Uterus (tissue), 4 donors: ENCODE data around the gene TMEM170A. TPM values are rescaled to one million over a fixed set of nuclear protein-coding genes. Genes with fewer than 3 reads are reported as not detected.
A peak's percentile ranks its signal among the peaks of the same experiment; 100 is the strongest.

ENCODE experiments used
- DNase-seq, 2 donors: peaks; one replicate each; pipeline ENCODE4 v3.0.0-alpha.2; 2019 to 2020
- H3K27ac ChIP-seq, 2 donors: fragments of 200-600 bp; sonication (generic); 1 replicate in 1 of 2; 2 replicates in 1 of 2; pipeline ENCODE4 v1.5.1; 2016 to 2018
- H3K27me3 ChIP-seq, 2 donors: fragments of 200-600 bp; sonication (generic); one replicate each; pipeline ENCODE4 v1.5.1; 2018 to 2019; ENCODE audit warnings: control low read depth in 1 of 2
- H3K36me3 ChIP-seq, 2 donors: fragments of 200-600 bp; sonication (generic); one replicate each; pipeline ENCODE4 v1.5.1; 2019; ENCODE audit warnings: control low read depth in 1 of 2
- H3K4me1 ChIP-seq, 2 donors: fragments of 200-600 bp; sonication (generic); one replicate each; pipeline ENCODE4 v1.5.1; 2018 to 2019; ENCODE audit warnings: control low read depth in 1 of 2
- H3K4me3 ChIP-seq, 2 donors: fragments of 200-600 bp; sonication (generic); 1 replicate in 1 of 2; 2 replicates in 1 of 2; pipeline ENCODE4 v1.5.1; 2018 to 2019; ENCODE audit warnings: mild to moderate bottlenecking in 1 of 2
- H3K9me3 ChIP-seq, 2 donors: fragments of 200-600 bp; sonication (generic); one replicate each; pipeline ENCODE4 v1.5.1; 2019; ENCODE audit warnings: control low read depth in 1 of 2
- POLR2A ChIP-seq, 2 donors: fragments of 450-650 bp; IDR thresholded peaks; one replicate each; pipeline ENCODE4 v1.6.1; 2016; ENCODE audit warnings: antibody characterized with exemption in 2 of 2, mild to moderate bottlenecking in 1 of 2, moderate library complexity in 1 of 2
- intact Hi-C: fragments of 100-400 bp; cut with DNase I; formaldehyde crosslinking; loops from one replicate; pipeline ENCODE4 v1.15.1; 2023; ENCODE audit warnings: low total_unique reads
- total RNA-seq, 4 donors: library from RNA; depleted of rRNA in 3 of 4; stranded (reverse); fragments of >200 nt in 3 of 4; gene quantifications; one replicate each; pipeline versions ENCODE4 v1.1.0 to v1.2.4, GENCODE V29; 2014 to 2023
- TF ChIP-seq, protein P1 (sequence below), 4 experiments: fragments of 200-600 bp in 2 of 4; fragments of 450-650 bp in 2 of 4; sonication (generic) in 2 of 4; IDR thresholded peaks; one replicate each; pipeline ENCODE4 v1.5.1; 2016 to 2019; ENCODE audit warnings: antibody characterized with exemption in 4 of 4, mild to moderate bottlenecking in 2 of 4, moderate library complexity in 1 of 4
- donor health status: DM: yes; HTN: yes; CAD: no.

The TMEM170A gene
- total RNA-seq, 4 donors from 2014 or later: 10.0 to 69.5 (median 21.4) TPM

DNA sequence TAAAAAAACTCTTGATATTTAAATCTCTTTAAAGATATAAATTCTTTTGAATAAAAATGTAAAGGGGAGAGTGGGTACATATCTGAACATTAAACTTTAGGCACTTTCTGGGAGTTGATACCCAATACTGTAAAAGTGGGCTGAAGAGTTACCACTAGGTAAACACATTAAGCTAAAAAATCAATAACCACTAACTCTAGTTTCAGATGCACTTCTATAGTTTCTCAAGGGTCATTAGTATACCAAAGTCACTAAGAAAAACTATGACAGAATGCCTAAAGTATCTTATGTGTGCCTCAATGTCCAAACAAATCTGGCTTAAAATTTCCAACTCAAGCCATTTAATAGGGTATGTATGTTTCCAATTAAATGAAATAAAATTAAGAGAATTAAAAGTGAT lies 18.1 kb downstream of the TMEM170A start:
- Histone ChIP-seq H3K4me1 (no peaks in the 10 kb centered on the region), H3K27ac (peak overlapping the region in 1 of 2 donors; percentile 50), H3K4me3 (no peak overlapping the region), H3K36me3 (no peaks in the 10 kb centered on the region), H3K27me3 (no peaks in the 10 kb centered on the region), H3K9me3 (no peaks in the 10 kb centered on the region)
- DNase-seq: no peak
- intact Hi-C loops: no loop called here
- TF ChIP-seq, protein P1, sequence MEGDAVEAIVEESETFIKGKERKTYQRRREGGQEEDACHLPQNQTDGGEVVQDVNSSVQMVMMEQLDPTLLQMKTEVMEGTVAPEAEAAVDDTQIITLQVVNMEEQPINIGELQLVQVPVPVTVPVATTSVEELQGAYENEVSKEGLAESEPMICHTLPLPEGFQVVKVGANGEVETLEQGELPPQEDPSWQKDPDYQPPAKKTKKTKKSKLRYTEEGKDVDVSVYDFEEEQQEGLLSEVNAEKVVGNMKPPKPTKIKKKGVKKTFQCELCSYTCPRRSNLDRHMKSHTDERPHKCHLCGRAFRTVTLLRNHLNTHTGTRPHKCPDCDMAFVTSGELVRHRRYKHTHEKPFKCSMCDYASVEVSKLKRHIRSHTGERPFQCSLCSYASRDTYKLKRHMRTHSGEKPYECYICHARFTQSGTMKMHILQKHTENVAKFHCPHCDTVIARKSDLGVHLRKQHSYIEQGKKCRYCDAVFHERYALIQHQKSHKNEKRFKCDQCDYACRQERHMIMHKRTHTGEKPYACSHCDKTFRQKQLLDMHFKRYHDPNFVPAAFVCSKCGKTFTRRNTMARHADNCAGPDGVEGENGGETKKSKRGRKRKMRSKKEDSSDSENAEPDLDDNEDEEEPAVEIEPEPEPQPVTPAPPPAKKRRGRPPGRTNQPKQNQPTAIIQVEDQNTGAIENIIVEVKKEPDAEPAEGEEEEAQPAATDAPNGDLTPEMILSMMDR (IDR thresholded peaks at IDR 0.05): no peak
- TF ChIP-seq POLR2A (IDR thresholded peaks at IDR 0.05): no peak

DNA sequence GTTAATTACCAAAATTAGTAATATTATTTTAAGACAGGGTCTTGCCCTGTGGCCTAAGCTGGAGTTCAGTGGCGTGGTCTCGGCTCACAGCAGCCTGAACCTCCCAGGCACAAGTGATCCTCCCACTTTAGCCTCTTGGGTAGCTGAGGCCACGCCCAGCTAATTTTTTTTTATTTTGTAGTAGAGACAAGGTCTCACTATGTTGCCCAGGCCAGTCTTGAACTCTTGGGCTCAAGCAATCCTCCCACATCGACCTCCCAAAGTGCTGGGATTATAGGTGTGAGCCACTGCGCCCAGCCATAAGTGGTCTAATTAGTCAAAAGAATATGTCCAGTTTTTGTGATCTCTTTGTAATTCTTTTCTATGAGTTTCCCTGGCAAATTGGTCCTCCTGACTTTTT lies 19.2 kb downstream of the TMEM170A start:
- no peak for DNase-seq
- Histone ChIP-seq H3K4me3 (no peak overlapping the region), H3K27ac (peak overlapping the region; percentile 50), H3K9me3 (no peaks in the 10 kb centered on the region), H3K36me3 (no peaks in the 10 kb centered on the region), H3K4me1 (no peaks in the 10 kb centered on the region), H3K27me3 (no peaks in the 10 kb centered on the region)
- TF ChIP-seq, protein P1 (IDR thresholded peaks at IDR 0.05): no peak
- TF ChIP-seq POLR2A (IDR thresholded peaks at IDR 0.05): no peak
- intact Hi-C loops: no loop called here

DNA sequence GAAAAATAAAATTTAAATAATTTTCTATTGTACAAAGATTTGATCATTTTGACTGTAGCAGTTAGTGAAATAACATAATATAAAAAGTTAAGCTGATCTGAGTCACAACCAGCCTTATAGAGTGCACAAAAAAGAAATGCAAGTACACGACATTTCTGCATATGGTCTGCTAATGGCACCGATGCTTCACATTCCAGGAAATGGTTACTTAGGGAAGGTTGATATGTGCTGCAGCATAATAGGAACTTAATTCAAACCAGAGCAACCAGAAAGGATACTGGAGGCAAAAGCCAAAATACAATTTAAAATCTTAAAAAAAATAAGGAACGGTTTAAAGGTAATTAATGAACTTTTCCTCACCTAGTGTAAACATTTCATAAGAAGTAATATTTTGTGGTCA lies 21.2 kb downstream of the TMEM170A start:
- DNase-seq: no peak
- Histone ChIP-seq H3K4me1 (no peaks in the 10 kb centered on the region), H3K27ac (peak overlapping the region in 1 of 2 donors; percentile 50), H3K36me3 (no peaks in the 10 kb centered on the region), H3K4me3 (no peak overlapping the region), H3K9me3 (no peaks in the 10 kb centered on the region), H3K27me3 (no peaks in the 10 kb centered on the region)
- TF ChIP-seq, protein P1 (IDR thresholded peaks at IDR 0.05): no peak
- no peak for TF ChIP-seq POLR2A (IDR thresholded peaks at IDR 0.05)
- intact Hi-C loops: no loop called here

DNA sequence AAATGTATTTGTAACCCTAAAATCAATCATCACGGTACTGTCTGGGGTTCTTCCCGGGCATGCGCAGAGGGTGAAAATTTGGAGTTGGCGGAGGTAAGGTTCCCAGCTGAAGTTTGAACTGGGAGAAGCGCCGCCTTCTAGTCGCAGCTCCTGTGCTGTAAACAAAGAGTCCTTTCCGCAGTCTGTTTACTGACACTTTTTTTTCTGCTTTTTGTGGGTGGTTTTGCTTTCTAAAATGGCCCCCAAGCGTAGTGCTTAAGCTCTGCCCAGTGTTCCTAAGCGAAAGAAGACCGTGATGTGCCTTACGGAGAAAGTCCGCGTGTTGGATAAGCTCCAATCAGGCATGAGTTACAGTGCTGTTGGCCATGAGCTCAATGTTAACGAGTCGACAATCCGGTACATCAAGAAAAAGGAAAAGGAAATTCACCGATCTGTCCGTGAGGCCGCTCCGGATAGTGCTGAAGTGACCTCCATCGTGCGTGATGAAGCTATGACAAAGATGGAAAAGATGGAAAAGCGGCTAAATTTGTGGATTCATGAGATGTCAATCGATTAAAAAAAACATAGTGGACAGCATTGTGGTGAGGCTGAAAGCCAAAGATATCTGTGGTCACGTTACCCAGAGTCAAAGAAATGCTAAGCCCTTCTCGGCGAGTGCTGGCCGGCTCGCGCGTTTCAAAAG lies 30.6 kb downstream of the TMEM170A start:
- DNase-seq: peak; percentile 69 to 85
- TF ChIP-seq, protein P1 (IDR thresholded peaks at IDR 0.05): peak in 1 of 4 experiments; percentile 11
- no peak for TF ChIP-seq POLR2A (IDR thresholded peaks at IDR 0.05)
- intact Hi-C loops: no loop called here

DNA sequence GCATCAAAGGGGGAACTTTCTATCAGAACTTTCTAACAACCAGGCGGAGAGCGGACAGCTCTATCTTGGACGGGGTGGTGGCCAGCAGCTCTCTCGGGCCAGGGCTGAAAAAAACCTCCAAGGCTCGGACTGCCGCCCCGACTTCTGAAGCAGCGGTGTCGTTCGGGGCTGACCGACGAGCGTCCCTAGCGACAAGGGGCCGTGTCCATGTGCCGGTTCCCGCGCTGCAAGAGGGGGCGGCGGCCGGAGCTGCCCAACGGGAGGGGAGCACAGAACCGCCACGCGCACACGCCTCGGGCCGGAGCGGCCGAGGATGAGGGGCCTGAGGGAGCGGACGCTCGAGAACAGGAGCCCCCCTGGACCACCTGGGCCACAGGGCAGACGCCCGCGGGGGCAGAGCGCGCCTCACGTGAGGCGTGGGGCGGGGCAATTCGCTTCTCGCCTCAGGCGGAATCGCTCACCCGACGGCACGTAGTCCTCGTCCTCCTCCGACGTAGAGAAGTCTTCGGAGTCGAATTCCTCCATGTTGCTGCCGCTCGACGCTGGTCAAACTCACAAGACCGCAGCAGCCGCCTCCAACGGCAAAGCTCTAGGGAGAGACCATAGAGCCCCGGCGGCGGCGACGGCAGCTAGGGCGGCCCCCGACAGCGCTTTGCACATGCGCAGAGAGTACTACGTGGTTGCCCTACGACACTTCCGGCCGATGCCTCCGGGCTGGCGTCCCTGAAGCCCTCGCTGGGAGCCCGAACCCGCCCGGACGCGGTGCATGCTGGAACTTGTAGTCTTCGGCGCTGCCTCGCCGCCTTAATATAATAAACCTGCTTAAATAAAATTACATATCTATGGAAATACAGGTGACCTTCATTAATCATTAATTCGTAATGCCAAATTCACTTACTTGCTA lies 31.4 kb downstream of the TMEM170A start, which contains the start of gene CFDP1:
CFDP1 (minus strand) TSS at position 676 of the 904 bp plus-strand sequence; CDS start at position 525, 151 bp downstream.
- peak within 1 kb of the TSS; percentile 76 to 83 for H3K4me3 ChIP-seq
- intact Hi-C loops: no loop called here
- H3K4me1 ChIP-seq: no peaks in the 10 kb centered on the region
- no peaks in the 10 kb centered on the region for H3K27me3 ChIP-seq
- no peaks in the 10 kb centered on the region for H3K36me3 ChIP-seq
- peak; percentile 95 to 96 for DNase-seq
- H3K27ac ChIP-seq: peak within 1 kb of the TSS; percentile 94 to 99
- H3K9me3 ChIP-seq: no peaks in the 10 kb centered on the region
- TF ChIP-seq, protein P1 (IDR thresholded peaks at IDR 0.05): peak in 2 of 4 experiments; percentile 7 to 22
- peak; percentile 72 to 86 for TF ChIP-seq POLR2A (IDR thresholded peaks at IDR 0.05)

More for the DNA sequence above, 30.6 kb downstream of the TMEM170A start:
- no peaks in the 10 kb centered on the region for H3K4me1 ChIP-seq
- H3K36me3 ChIP-seq: no peaks in the 10 kb centered on the region
- H3K9me3 ChIP-seq: no peaks in the 10 kb centered on the region
- no peaks in the 10 kb centered on the region for H3K27me3 ChIP-seq
- H3K4me3 ChIP-seq: peak overlapping the region; percentile 76 to 83
- peak overlapping the region; percentile 94 to 99 for H3K27ac ChIP-seq
